H1 (cell line): ENCODE results near the gene HOXB3. TPM values are rescaled to one million over a fixed set of nuclear protein-coding genes. Genes with fewer than 3 reads are reported as not detected.

Experiments
- CTBP2 ChIP-seq: IDR thresholded peaks from 2 replicates; pipeline ENCODE4 v1.7.0; 2011; ENCODE audit warnings: borderline replicate concordance, mild to moderate bottlenecking, moderate library complexity, mixed read lengths, low read length; ENCODE audit not compliant: insufficient read depth, insufficient read length
- polyA plus RNA-seq, 7 experiments: library from polyadenylated mRNA; depleted of rRNA in 3 of 7; stranded (reverse) in 5 of 7; unstranded in 2 of 7; fragments of >200 nt in 5 of 7; fragments of 200-250 nt in 2 of 7; gene quantifications; 1 replicate in 5 of 7; 2 replicates in 1 of 7; 4 replicates in 1 of 7; pipeline versions ENCODE4 v1.2.1 to v1.2.3, GENCODE V29; 2011 to 2013; ENCODE audit warnings: missing spikeins in 2 of 7, mixed read lengths in 2 of 7
- total RNA-seq: library from RNA; stranded (reverse); fragmentation: NEBNext Ultra II Directional; extraction: Animal tissue kit (Norgen Biotek cat#: 25700); gene quantifications from 2 replicates; pipeline ENCODE4 v1.2.1, GENCODE V29; 2021

The HOXB3 gene
- total and polyA plus RNA-seq, 2 of the 8 experiments (the other 6 are each of a cell fraction or from before 2014, with no cell fraction given) = not detected

DNA sequence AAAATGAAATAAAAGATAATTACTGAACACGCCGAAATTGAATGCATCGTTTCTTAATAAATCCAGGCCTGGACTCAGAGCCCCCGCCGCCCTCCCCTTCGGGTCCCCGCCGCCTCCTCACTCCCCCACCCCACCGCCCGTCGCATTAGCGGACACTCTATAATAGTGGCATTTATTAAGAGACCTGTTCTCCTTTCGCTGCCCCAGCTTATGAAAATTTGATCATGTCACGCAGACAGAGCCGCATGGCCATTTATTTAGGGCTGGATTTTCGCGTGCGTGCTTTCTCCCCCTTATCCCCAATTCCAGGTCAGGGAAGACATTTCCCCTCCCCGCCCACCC is 38.9 kb downstream of the HOXB3 start (continued):
- no peak for TF ChIP-seq CTBP2
